ENCODE measurements around the gene OSBPL2. TPM values are rescaled to one million over a fixed set of nuclear protein-coding genes. Genes with fewer than 3 reads are reported as not detected.

Gene OSBPL2
- total RNA-seq, 1 donor from 2014 or later, result 37.9 TPM

DNA sequence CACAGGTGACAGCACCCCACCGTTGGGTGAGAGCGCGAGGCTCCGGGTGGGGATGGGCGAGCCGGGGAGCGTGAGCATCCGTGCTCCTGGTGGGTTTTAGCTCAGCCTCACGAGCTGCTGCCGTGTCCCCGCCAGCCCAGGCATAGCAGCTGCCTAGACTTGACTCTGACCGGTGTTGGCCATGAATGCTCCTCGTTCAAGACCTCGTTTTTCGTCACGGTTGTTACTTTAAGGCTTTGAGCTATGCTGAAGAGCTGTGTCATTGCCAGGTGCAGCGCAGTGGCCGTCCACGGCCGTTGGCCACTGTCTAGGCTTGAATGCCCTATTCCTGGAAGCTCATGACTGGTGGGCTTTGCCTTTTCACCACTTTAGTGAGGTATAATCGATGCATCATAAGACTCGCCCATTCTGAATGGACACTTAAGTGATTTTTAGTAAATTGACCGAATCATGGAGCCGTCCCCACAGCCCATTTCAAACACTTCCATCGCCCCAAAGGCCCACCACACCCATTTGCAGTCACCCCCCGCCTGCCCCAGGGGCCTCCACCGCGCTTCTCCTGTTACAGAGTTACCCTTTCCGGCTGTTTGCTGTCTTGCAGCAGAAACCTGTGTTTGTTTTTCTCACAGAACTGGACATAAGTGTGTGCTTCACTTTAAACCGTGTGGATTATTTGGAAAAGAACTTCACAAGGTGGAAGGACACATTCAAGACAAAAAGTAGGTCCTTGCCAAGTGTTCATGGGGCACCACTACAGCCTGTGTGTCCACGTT lies 43.0 kb downstream of the OSBPL2 start:
- intact Hi-C loops (cut with micrococcal nuclease), result no loop called here

DNA sequence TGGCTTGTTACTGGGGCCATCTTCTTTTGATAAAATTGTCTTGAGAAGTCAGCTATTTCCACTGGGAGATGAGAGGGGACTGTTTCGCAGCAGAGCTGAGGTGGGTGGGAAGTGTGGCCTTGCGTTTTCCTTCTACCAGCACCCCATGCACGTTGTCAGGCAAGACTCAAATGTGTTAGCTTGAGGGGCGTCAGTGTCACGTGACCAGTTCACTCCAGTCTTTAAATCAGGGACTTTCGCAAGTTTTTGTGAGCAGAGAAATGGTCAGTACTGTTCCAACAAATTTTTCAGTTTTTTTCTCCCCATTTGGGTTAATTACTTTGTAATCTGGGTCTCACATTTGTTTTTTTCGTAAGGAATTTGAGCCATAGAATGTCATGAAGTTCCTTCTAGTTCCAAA lies 43.8 kb downstream of the OSBPL2 start:
- intact Hi-C loops (cut with micrococcal nuclease), result no loop called here

DNA sequence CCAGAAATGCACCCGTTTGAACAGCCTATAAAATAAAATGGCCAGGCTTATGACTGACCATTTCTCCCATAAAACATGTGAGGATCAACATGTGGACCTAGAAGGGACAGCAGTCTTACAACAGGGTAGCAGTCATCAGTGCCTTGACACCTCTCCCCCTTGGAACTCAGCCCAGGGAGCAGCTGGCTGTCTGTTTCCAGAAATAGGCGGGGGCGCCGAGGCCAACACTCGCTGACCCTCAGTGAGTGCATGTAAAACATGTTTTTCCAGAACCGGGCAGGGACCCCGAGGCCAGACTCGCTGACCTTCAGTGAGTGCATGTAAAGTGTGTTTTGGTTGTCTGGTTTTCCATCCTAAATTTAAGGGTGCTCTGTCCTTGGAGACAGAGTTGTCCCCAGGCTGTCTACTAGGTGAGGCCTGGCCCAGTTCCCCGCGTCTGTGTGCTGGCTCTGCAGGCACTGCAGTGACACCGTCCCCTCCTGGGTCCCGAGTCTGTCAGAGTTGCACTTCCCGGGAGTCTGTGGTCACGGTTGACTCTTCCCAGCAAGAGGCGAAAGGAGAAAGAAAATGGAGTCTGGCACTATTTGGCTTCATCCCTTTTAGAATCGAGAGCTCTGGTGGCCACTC lies 44.7 kb downstream of the OSBPL2 start:
- intact Hi-C loops (cut with micrococcal nuclease), result no loop called here

DNA sequence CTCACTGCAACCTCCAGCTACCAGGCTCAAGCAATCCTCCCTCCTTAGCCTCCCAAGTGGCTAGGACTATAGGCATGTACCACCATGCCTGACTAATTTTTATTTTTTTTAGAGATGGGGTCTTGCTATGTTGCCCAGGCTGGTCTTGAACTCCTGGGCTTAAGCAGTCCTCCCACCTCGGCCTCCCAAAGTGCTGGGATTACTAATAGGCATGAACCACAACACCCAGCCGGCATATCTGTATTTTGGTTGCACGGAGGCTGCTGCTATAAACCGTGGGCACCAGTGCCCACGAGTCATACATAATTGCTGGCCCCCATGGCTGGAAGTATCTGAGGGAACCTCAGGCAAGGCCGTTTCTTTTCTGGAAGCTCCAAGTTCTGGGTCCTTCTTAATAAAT lies 46.1 kb downstream of the OSBPL2 start:
- intact Hi-C loops (cut with micrococcal nuclease), result no loop called here

DNA sequence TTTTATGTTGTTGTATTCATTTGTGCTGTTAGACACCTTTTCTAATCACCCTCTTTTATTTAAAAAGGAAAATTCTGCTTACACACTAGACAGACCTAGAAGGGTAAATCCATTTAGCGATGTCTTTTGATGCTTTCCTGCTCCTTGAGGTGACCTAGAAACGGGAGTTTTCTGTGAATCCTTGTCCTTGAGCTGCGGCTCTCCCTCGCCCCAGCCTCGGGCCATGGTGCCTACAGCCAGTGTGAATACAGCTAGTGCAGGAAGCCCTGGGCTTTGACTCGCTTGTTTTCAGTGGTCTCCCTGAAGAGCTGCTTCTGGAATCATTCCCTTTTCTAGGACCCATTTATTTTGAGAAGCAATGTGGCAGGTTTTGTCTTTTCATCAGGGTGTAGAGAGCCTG lies 46.8 kb downstream of the OSBPL2 start:
- intact Hi-C loops (cut with micrococcal nuclease), result no loop called here

DNA sequence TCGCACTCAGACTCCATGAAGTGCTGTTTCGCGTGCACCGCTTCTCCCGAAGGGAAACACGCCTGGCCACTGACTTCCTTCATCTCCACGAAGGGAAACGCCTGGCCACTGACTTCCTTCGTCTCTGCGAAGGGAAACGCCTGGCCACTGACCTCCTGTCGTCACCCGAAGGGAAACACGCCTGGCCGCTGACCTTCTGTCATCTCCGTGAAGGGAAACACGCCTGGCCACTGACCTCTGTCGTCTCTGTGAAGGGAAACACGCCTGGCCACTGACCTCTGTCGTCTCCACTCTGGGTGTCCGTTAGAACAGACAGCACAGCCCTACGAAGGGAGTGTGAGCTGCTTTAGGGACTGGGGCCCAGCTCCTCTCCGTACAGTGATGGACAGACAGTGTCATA lies 47.4 kb downstream of the OSBPL2 start:
- intact Hi-C loops (cut with micrococcal nuclease), result no loop called here

DNA sequence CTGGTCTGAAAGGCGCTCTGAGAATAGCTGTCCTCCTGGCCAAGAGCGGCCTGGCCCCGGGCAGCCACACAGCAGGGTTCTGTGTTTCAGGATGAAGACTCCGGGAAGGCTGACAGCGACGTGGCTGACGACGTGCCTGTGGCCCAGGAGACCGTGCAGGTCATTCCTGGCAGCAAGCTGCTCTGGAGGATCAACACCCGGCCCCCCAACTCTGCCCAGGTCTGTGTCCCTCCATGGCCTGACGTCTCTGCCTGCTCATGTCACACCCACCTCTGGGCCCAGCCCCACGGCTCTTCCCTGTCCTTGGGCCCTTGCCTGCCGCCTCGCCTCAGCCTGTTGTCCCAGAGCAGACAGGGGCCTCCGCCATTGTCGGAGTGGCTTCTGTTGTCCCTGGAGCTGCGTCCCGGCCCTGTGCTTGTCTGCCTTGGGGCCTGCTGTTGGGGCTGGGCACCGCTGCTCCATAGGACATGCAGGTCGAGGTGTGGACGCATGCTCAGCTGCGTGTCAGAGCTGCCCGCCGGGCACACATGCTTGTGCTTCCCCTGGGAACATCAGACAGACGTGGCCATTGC lies 48.3 kb downstream of the OSBPL2 start:
- intact Hi-C loops (cut with micrococcal nuclease), result no loop called here

DNA sequence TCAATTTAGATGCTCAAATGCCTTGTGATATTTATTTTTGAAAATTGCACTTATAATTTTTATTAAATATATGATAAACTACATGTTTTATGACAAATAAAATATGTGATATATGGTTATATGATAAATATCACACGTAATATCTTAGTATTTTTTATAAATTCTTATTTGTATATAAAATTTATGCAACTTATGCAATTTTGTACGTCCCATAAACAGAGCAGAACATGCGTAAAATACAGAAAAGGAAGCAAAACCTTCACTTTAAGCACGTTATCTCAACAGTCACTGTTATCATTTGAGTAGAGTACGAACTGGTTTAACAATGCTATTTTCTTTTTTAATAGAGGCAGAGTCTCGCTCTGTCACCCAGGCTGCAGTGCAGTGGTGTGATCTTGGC lies 48.8 kb downstream of the OSBPL2 start:
- intact Hi-C loops (cut with micrococcal nuclease), result no loop called here

DNA sequence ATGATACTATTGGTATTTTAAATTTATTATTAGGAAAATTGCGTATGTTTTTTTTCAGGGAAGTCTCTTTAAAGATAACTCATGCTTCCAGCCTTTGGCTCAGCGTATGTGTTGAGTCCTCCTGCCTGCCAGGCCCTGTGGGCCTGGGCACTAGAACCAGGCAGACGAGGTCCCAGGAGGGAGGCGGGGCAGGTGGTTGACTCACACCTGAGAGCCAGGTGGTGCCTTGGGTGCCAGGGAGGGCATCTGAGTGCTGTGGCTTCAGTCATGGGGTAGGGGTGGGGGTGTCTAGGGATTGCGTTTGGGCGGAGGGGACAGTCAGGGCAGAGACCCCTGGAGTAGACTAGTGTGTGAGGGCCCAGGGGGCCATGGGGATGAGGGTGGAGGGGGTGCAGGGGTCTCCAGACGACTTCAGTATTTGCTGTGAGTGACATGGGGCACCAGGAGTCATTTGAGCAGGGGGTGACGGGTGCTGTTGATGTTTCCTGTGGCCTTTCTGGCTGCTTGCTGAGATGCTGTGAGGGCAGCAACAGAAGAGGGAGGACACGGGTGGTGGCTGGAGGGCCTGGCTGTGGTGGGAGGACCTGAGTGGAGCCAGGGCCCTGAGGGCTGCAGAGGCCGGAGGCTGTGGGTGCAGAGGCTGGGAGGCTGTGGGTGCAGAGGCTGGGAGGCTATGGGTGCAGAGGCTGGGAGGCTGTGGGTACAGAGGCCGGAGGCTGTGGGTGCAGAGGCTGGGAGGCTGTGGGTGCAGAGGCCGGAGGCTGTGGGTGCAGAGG lies 49.6 kb downstream of the OSBPL2 start:
- intact Hi-C loops (cut with micrococcal nuclease), result no loop called here

DNA sequence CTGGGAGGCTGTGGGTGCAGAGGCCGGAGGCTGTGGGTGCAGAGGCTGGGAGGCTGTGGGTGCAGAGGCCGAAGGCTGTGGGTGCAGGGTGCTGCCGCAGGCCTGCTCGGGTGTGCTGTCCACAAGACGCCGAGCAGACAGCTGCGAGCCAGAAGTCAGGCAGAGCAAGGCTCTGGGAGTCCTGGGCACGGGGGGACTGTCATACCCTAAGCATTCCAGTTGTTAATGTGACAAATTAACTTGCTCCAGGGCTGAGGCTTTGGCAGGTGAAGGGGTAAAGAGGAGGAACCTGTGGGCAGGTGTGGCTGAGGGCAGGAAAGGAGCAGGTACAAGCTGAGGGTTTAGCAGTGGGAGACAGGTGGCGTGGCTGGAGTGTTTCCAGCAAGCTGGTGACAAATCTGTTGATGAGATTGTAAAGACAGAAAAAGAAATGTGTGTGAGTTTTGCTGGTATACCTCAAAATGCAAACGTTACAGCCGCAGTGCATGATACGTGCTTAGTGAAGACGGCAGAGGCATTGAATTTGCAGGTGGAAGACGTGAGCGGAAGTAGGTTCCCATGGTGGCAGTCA lies 50.3 kb downstream of the OSBPL2 start:
- intact Hi-C loops (cut with micrococcal nuclease), result no loop called here

DNA sequence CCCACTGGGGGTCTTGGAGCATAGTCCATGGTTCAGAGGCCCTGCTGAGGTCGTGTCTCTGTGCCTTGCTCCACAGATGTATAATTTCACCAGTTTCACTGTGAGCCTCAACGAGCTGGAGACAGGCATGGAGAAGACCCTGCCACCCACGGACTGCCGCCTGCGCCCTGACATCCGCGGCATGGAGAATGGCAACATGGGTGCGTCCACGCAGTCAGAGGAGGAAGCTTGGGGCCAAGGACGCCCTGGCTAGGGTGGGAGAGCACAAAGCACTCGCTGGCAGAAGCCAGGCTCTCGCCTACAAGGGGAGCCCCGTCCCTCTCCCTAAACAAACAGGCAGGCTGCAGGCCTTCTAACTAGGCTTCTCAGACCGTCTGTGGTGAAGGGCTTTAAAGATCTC lies 50.8 kb downstream of the OSBPL2 start:
- intact Hi-C loops (cut with micrococcal nuclease), result no loop called here

DNA sequence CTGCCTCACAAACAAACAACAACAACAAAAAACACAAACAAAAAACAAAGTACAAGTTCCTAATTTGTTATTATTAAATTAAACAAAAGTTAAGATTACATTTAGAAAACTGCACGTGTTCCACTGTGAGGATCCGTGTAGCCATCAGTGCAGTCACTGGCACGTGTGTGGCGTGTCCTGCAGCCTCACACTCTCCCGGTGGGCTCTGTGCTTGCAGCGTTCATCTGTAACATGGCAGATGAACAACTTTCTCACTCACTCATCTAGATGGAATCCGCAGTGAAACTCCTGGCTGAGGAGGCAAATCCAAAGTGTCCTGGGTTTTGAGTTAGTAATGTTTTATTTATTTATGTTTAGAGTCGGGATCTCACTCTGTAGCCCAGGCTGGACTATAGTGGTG lies 51.6 kb downstream of the OSBPL2 start:
- intact Hi-C loops (cut with micrococcal nuclease), result no loop called here

DNA sequence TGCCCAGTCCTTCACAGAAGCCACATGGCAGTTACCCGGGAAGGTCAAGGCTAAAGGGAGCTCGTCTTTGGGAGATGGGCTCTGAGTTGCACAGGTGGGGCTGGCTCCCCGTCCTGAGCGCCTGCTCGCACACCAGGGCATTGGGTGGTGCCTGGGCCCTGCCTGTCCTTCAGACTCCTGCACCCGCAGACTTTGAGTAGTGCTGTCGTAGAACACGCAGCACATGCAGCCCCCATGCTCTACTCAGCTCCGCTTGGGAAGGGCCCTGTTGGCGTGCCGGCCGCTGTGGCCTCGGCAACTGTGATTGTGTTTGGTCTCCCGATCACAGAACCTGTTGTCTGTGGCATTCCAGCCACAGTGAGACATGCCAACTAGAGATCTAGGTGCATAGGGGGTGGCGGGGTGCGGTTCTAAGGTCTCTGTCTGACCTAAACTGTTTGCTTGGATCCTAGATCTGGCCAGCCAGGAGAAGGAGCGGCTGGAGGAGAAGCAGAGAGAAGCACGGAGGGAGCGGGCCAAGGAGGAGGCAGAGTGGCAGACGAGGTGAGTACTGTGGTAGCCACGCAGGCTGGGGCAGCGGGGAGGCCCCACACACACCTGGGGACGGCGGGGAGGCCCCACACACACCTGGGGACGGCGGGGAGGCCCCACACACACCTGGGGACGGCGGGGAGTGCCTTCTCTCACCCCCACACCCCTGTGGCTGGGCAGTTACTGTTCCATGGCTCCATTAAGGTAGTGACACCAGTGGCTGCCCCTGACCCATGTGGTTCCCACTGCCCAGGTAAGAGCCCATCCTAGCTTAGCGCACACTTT lies 53.1 kb downstream of the OSBPL2 start:
- intact Hi-C loops (cut with micrococcal nuclease), result no loop called here

DNA sequence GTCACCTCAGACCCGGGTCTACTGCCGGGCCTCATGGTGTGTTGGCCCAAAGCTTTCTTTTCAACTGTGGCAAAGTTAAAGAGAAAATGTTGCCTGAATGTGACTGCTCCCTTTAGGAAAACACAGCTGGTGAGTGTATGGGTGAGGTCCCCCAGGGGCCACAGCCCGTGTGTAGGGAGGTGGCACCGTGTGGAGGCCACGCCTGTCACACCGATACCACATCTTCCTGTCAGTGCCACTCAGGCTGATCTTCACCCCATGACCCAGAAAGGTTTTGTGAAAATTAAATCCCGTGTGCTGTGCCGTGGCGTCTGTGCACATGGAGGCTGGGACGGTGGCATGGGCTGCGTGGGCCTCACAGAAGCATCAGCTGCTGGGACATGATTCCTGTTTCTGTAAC lies 53.8 kb downstream of the OSBPL2 start:
- intact Hi-C loops (cut with micrococcal nuclease), result no loop called here

DNA sequence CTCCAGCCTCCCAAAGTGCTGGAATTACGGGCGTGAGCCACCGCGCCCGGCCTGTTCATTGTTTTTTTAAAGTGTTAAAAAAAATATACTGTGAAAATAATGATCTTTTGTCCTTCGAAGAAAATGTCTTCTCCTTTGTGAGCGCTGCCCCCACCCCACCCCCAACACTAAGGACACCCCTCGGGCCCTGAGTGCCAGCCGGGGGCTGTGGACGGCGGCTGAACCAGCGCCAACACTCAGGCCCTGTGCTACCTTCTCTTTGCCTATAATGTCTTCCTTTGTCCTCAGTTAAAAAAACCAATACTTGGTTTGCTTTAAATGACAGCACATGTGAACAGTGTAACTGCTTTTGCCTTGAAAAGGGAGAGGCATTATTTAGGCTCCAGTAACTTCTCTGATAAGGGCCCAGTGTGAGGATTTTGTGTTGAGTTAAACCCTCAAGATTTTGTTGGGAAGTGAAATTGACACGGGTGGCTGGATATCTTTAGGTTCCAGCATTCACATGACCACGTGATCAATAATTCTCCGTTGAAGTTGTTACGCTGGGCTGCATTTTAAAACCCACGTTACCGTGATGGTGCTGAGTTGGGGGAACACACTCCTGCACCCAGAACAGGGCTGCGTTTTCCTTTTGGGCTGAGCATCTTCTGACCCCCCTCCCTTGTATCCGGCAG lies 54.9 kb downstream of the OSBPL2 start:
- intact Hi-C loops (cut with micrococcal nuclease), result no loop called here

DNA sequence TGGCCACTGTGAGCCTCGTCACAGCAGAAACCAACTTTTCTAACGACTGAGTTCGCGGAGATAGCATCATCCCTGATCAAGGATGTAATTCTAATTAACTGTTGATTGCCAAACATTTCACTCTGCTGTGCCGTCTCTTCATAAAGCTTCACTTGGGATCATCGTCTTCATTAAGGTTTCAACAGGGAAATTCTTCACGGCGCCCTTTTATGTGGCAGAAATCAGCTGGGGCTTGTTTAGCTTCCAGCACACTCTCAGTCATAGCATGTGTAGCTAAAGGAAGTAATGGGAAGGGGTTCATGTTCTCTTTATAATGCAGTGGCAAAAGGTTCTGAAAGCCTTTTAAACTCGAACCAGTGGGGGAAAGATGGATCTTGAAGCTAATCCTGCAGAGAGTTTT lies 55.6 kb downstream of the OSBPL2 start:
- intact Hi-C loops (cut with micrococcal nuclease), result no loop called here

DNA sequence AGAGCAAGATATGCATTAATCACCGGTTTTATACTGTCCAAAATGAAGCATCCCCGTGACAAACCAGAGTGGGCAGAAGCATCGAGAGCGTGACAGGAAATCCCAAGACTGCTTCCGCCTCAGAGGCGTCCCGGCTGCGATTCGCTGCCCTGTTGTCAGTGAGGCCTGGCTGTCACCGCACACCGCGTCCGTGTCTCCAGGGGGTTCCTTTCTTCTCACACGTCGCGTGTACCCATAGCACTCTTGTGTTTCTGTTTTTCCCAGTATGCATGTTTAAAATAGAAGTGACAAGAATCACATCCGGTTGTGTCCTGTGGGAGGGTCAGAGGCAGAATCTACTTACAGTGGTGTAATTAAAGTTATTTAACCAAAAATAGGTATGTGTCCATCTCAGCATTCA lies 56.2 kb downstream of the OSBPL2 start:
- intact Hi-C loops (cut with micrococcal nuclease), result no loop called here

DNA sequence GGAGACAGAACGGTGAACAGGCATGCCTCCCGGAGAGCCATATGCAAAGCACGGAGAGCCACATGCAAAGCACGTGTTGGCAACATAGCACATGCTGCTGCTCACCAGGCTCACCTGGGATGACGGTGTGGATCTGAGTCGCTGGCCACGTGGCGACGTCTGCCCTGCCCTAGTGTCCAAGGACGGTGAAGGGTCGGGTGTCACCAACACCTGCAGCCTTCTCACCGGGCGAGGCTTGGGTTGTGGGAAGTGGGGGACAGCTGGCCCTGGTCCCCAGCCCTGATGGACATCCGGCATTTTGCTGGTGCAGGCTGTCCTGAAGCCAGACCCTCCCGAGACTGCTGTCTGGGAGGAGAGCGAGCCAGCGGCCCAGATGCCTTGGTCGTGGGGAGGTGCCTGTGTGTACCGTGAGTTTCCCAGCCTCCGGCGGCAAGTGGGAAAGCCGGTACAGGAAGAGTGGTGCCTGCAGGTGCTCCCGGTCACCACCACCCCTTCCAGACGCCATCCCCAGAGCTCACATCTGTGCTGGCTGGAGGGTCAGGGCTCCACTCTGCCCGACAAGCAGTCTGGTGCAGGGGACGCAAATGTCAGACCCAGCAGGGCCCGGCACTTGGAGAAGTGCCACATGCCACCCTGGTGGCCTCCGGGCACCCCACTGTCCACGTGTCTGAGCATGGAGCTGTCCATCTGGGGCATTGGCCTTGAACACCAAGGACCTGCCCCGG lies 58.6 kb downstream of the OSBPL2 start:
- intact Hi-C loops (cut with micrococcal nuclease), result no loop called here

DNA sequence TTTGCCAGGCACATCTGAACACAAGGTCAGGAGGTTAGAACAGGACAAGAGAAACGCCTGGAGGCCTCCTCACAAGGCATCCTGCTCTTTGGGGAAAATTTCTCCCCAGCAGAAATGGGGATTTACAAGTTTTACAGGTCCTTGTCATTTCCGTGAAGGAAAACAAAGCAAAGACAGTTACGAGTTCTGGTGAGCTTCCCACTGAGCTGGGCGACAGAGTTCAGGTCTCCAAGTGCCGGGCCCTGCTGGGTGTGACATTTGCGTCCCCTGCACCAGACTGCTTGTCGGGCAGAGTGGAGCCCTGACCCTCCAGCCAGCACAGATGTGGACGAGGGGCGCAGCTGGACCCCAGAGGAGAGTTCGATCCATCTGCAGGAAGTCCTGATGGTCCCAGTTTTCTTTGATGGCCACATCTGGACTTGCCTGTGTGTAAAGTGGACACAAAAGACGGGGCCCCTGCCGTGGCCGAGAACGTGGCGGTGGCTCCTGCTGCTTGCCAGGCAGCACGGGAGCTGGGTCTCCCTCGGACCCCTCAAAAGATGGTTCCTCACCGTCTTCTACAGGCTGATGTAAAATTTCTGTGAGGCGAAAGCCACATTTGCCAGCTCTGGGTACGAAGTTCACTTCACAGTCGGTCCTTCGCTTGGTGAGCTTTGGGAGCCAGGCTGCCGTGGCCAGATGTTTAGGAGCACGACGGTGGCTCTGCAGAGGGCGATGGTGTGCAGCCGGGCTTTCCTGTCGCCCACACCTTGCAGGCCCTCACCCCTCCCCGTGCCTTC lies 59.3 kb downstream of the OSBPL2 start:
- intact Hi-C loops (cut with micrococcal nuclease), result no loop called here
